ENCODE results near the gene ROBO2. TPM values are rescaled to one million over a fixed set of nuclear protein-coding genes. Genes with fewer than 3 reads are reported as not detected.

ROBO2 gene
- total RNA-seq, 1 experiment from 2014 or later: not detected

GRCh38 chr3:77446761-77447160, 406.9 kb downstream of the ROBO2 start:
- POLR2A ChIA-PET: no interaction called here
- no peaks in the 10 kb centered on the region; a peak in 1 of 4 replicates for H3K36me3 ChIP-seq (ENCODE audit: control insufficient read depth in 1 of 2, insufficient read depth in 2 of 2, low read length in 2 of 2)
- H3K9me3 ChIP-seq (ENCODE audit: control insufficient read depth in 1 of 2, insufficient read depth in 1 of 2, low read depth in 1 of 2, low read length in 2 of 2): peaks cover 10 to 11% of the 10 kb centered on the region in 2 experiments; a peak in 2 of 4 replicates
- intact Hi-C loops (cut with micrococcal nuclease): no loop called here
- DNase-seq (ENCODE audit: low read depth, low spot score): no peak
- RAD21 ChIA-PET (ENCODE audit: low non-redundant PET in 1 of 2, low total read pairs in 2 of 2, uncharacterized antibody in 2 of 2, unreplicated experiment in 2 of 2): no interaction called here
- H2AFZ ChIP-seq (ENCODE audit: low read depth, low read length, poor library complexity, severe bottlenecking): no peak overlapping the region
- H3K79me2 ChIP-seq (ENCODE audit: insufficient read depth, low read length): no peaks in the 10 kb centered on the region
- H3K27me3 ChIP-seq (ENCODE audit: insufficient read depth, low read length): no peaks in the 10 kb centered on the region
- no peak for ATAC-seq
- no peaks in the 10 kb centered on the region for H3K9me2 ChIP-seq (ENCODE audit: insufficient read depth)
- no peak overlapping the region for H3K4me3 ChIP-seq (replicated peaks in 1 of 2; ENCODE audit: low read depth in 1 of 2, low read length in 2 of 2)
- no TSS peak for BruUV-seq (replicated peaks)
- H3K4me1 ChIP-seq (ENCODE audit: control insufficient read depth in 1 of 2, insufficient read depth in 2 of 2, low read length in 2 of 2): no peaks in the 10 kb centered on the region
- H4K20me1 ChIP-seq (ENCODE audit: insufficient read depth): no peaks in the 10 kb centered on the region; the same call in 1 of the 2 replicates
- H3K4me2 ChIP-seq (ENCODE audit: low read length): no peak overlapping the region
- TF ChIP-seq ZBTB33 (IDR thresholded peaks at IDR 0.05; ENCODE audit: extremely low read depth, insufficient replicate concordance, low read length) (no peak), EZH2phosphoT487 (IDR thresholded peaks at IDR 0.05; ENCODE audit: borderline replicate concordance) (no peak), EGR1 (IDR thresholded peaks at IDR 0.05; ENCODE audit: low read depth) (no peak), YY1 (IDR thresholded peaks at IDR 0.05; ENCODE audit: extremely low read depth, insufficient replicate concordance, low read depth, low read length) (no peak)
- CTCF ChIA-PET: no interaction called here
- H3K27ac ChIP-seq (ENCODE audit: low read depth, low read length): no peak overlapping the region
- H3K9ac ChIP-seq (ENCODE audit: low read length): no peak overlapping the region

- CTCF ChIA-PET: no interaction called here
- Histone ChIP-seq H4K20me1 (ENCODE audit: insufficient read depth) (no peaks in the 10 kb centered on the region; the same call in 1 of the 2 replicates), H3K79me2 (ENCODE audit: insufficient read depth, low read length) (no peaks in the 10 kb centered on the region), H3K4me2 (ENCODE audit: low read length) (no peak overlapping the region), H2AFZ (ENCODE audit: low read depth, low read length, poor library complexity, severe bottlenecking) (no peak overlapping the region), H3K9ac (ENCODE audit: low read length) (no peak overlapping the region), H3K36me3 (ENCODE audit: control insufficient read depth in 1 of 2, insufficient read depth in 2 of 2, low read length in 2 of 2) (no peaks in the 10 kb centered on the region; a peak in 1 of 4 replicates), H3K4me3 (replicated peaks in 1 of 2; ENCODE audit: low read depth in 1 of 2, low read length in 2 of 2) (no peak overlapping the region), H3K27me3 (ENCODE audit: insufficient read depth, low read length) (no peaks in the 10 kb centered on the region), H3K4me1 (ENCODE audit: control insufficient read depth in 1 of 2, insufficient read depth in 2 of 2, low read length in 2 of 2) (no peaks in the 10 kb centered on the region), H3K27ac (ENCODE audit: low read depth, low read length) (no peak overlapping the region), H3K9me3 (ENCODE audit: control insufficient read depth in 1 of 2, insufficient read depth in 1 of 2, low read depth in 1 of 2, low read length in 2 of 2) (peaks cover 6 to 23% of the 10 kb centered on the region in 2 experiments; a peak in 2 of 4 replicates), H3K9me2 (ENCODE audit: insufficient read depth) (no peaks in the 10 kb centered on the region)
- no peak for DNase-seq (ENCODE audit: low read depth, low spot score)
- POLR2A ChIA-PET: no interaction called here
- no peak for ATAC-seq
- intact Hi-C loops (cut with micrococcal nuclease): no loop called here
- BruUV-seq (replicated peaks): no TSS peak
- RAD21 ChIA-PET (ENCODE audit: low non-redundant PET in 1 of 2, low total read pairs in 2 of 2, uncharacterized antibody in 2 of 2, unreplicated experiment in 2 of 2): no interaction called here
- TF ChIP-seq FOSL1 (IDR thresholded peaks at IDR 0.05; ENCODE audit: low read depth): no peak
- TF ChIP-seq TCF7L2 (IDR thresholded peaks at IDR 0.05; ENCODE audit: borderline replicate concordance, extremely low read depth, insufficient read depth, insufficient read length): no peak
- TF ChIP-seq ELF1 (IDR thresholded peaks at IDR 0.05; ENCODE audit: borderline replicate concordance, low read depth): no peak
- no peak for TF ChIP-seq RAD21 (IDR thresholded peaks at IDR 0.05; ENCODE audit: low read depth)
- TF ChIP-seq SP1 (IDR thresholded peaks at IDR 0.05; ENCODE audit: low read depth): no peak
- TF ChIP-seq POLR2AphosphoS5 (IDR thresholded peaks at IDR 0.05; ENCODE audit: low read depth, low read length): no peak
- TF ChIP-seq EGR1 (IDR thresholded peaks at IDR 0.05; ENCODE audit: low read depth): no peak
- no peak for TF ChIP-seq CEBPB (IDR thresholded peaks at IDR 0.05; ENCODE audit: low read depth)
- no peak for TF ChIP-seq EZH2 (IDR thresholded peaks at IDR 0.05)
- no peak for TF ChIP-seq YY1 (IDR thresholded peaks at IDR 0.05; ENCODE audit: extremely low read depth, insufficient replicate concordance, low read depth, low read length)
- TF ChIP-seq ZNF274 (IDR thresholded peaks at IDR 0.05; ENCODE audit: low read depth, low read length): no peak
- no peak for TF ChIP-seq SIN3A (IDR thresholded peaks at IDR 0.05; ENCODE audit: low read depth)
- TF ChIP-seq MAX (IDR thresholded peaks at IDR 0.05): no peak
Observed at GRCh38 chr3:77449459-77450350, 409.8 kb downstream of the ROBO2 start.

Data from HCT116 (cell line).